H9 (cell line): Measurements from ENCODE around the gene MALAT1. TPM values are rescaled to one million over a fixed set of nuclear protein-coding genes. Genes with fewer than 3 reads are reported as not detected.

Source experiments
- DNase-seq: peaks from one replicate; pipeline ENCODE4 v3.0.0-alpha.2; 2017
- H2AFZ ChIP-seq: one replicate; pipeline ENCODE4 v1.6.1; 2013; ENCODE audit warnings: mild to moderate bottlenecking, low read length, control low read depth, moderate library complexity
- H2AK5ac ChIP-seq: 2 replicates; pipeline ENCODE4 v1.6.1; 2013; ENCODE audit warnings: low read length, control low read depth, mixed read lengths; ENCODE audit not compliant: insufficient read length
- H2BK120ac ChIP-seq: one replicate; pipeline ENCODE4 v1.6.1; 2013; ENCODE audit warnings: low read depth, mild to moderate bottlenecking, low read length, control low read depth, inconsistent platforms; ENCODE audit not compliant: poor library complexity, severe bottlenecking
- H2BK12ac ChIP-seq: 2 replicates; pipeline ENCODE4 v1.6.1; 2013; ENCODE audit warnings: low read length, control low read depth, mixed read lengths, low read depth; ENCODE audit not compliant: insufficient read length
- H2BK15ac ChIP-seq: 2 replicates; pipeline ENCODE4 v1.6.1; 2013; ENCODE audit warnings: low read depth, low read length, control low read depth
- H2BK20ac ChIP-seq: one replicate; pipeline ENCODE4 v1.6.1; 2013; ENCODE audit warnings: low read depth, mild to moderate bottlenecking, low read length, control low read depth, inconsistent platforms; ENCODE audit not compliant: poor library complexity, severe bottlenecking
- H2BK5ac ChIP-seq: 2 replicates; pipeline ENCODE4 v1.6.1; 2013; ENCODE audit warnings: low read length, control low read depth, mixed read lengths; ENCODE audit not compliant: insufficient read length
- H3K14ac ChIP-seq: 2 replicates; pipeline ENCODE4 v1.6.1; 2013; ENCODE audit warnings: low read length, control low read depth; ENCODE audit not compliant: insufficient read depth
- H3K18ac ChIP-seq: 2 replicates; pipeline ENCODE4 v1.6.1; 2013; ENCODE audit warnings: low read depth, mild to moderate bottlenecking, mixed read lengths, low read length, control low read depth; ENCODE audit not compliant: insufficient read length
- H3K23ac ChIP-seq: 2 replicates; pipeline ENCODE4 v1.6.1; 2013; ENCODE audit warnings: low read length, control low read depth, mixed read lengths, low read depth; ENCODE audit not compliant: insufficient read length
- H3K23me2 ChIP-seq: 2 replicates; pipeline ENCODE4 v1.6.1; 2013; ENCODE audit warnings: low read depth, mild to moderate bottlenecking, mixed read lengths, low read length, control low read depth; ENCODE audit not compliant: insufficient read length, poor library complexity, severe bottlenecking
- H3K27ac ChIP-seq: 2 replicates; pipeline ENCODE4 v1.5.1; 2013; ENCODE audit warnings: low read length, control low read depth, mixed read lengths, low read depth; ENCODE audit not compliant: insufficient read length
- H3K27me3 ChIP-seq: 2 replicates; pipeline ENCODE4 v1.6.1; 2013; ENCODE audit warnings: low read length, control low read depth, inconsistent platforms; ENCODE audit not compliant: insufficient read depth
- H3K4ac ChIP-seq: 2 replicates; pipeline ENCODE4 v1.6.1; 2013; ENCODE audit warnings: low read depth, mild to moderate bottlenecking, control low read depth, inconsistent platforms, low read length, moderate library complexity
- H3K4me1 ChIP-seq: 2 replicates; pipeline ENCODE4 v1.6.1; 2013; ENCODE audit warnings: low read length, control low read depth, inconsistent platforms; ENCODE audit not compliant: insufficient read depth
- H3K4me2 ChIP-seq: 2 replicates; pipeline ENCODE4 v1.6.1; 2013; ENCODE audit warnings: low read length, control low read depth, mixed read lengths; ENCODE audit not compliant: insufficient read length, insufficient read depth
- H3K56ac ChIP-seq: 2 replicates; pipeline ENCODE4 v1.6.1; 2013; ENCODE audit warnings: low read depth, mild to moderate bottlenecking, mixed read lengths, low read length, control low read depth; ENCODE audit not compliant: insufficient read length
- H3K79me1 ChIP-seq: 2 replicates; pipeline ENCODE4 v1.6.1; 2013; ENCODE audit warnings: low read depth, mild to moderate bottlenecking, moderate library complexity, low read length, control low read depth, inconsistent platforms; ENCODE audit not compliant: insufficient read depth, poor library complexity, severe bottlenecking
- H3K79me2 ChIP-seq: 2 replicates; pipeline ENCODE4 v1.6.1; 2013; ENCODE audit warnings: low read length, control low read depth, inconsistent platforms; ENCODE audit not compliant: insufficient read depth
- H3K9ac ChIP-seq: 2 replicates; pipeline ENCODE4 v1.6.1; 2013; ENCODE audit warnings: low read length, control low read depth, mixed read lengths; ENCODE audit not compliant: insufficient read length; ENCODE audit errors: extremely low read depth
- H3K9me3 ChIP-seq: one replicate; pipeline ENCODE4 v1.6.1; 2013; ENCODE audit warnings: low read depth, low read length, inconsistent platforms; ENCODE audit not compliant: control insufficient read depth
- H3T11ph ChIP-seq: one replicate; pipeline ENCODE4 v1.6.1; 2013; ENCODE audit warnings: mild to moderate bottlenecking, low read length, control low read depth, inconsistent platforms
- H4K20me1 ChIP-seq: one replicate; pipeline ENCODE4 v1.6.1; 2013; ENCODE audit not compliant: control insufficient read depth, insufficient read length, insufficient read depth
- H4K5ac ChIP-seq: 2 replicates; pipeline ENCODE4 v1.6.1; 2013; ENCODE audit warnings: low read depth, mild to moderate bottlenecking, mixed read lengths, low read length, control low read depth; ENCODE audit not compliant: insufficient read length
- H4K8ac ChIP-seq: replicated peaks from 2 replicates; pipeline ENCODE4 v1.6.1; 2013; ENCODE audit warnings: low read length, control low read depth, mixed read lengths, low read depth; ENCODE audit not compliant: insufficient read length
- H4K91ac ChIP-seq: 2 replicates; pipeline ENCODE4 v1.6.1; 2013; ENCODE audit warnings: low read depth, mild to moderate bottlenecking, moderate library complexity, mixed read lengths, low read length, control low read depth; ENCODE audit not compliant: insufficient read length
- H3K27ac Mint-ChIP-seq, 3 experiments: 2 replicates in 2 of 3; 3 replicates in 1 of 3; pipeline ENCODE4 v1.8.0; 2020 to 2021; ENCODE audit warnings: mixed read lengths in 3 of 3, mild to moderate bottlenecking in 1 of 3, moderate library complexity in 1 of 3
- H3K27me3 Mint-ChIP-seq: 2 replicates; pipeline ENCODE4 v1.8.0; 2021; ENCODE audit warnings: low read depth, mild to moderate bottlenecking, moderate library complexity, mixed read lengths
- H3K36me3 Mint-ChIP-seq, 3 experiments: 2 replicates in 2 of 3; 3 replicates in 1 of 3; pipeline ENCODE4 v1.8.0; 2020 to 2021; ENCODE audit warnings: low read depth in 3 of 3, mixed read lengths in 3 of 3; ENCODE audit not compliant: insufficient read depth in 1 of 3
- H3K4me1 Mint-ChIP-seq, 2 experiments: 2 replicates each; pipeline ENCODE4 v1.8.0; 2020; ENCODE audit warnings: mixed read lengths in 2 of 2
- H3K4me3 Mint-ChIP-seq, 2 experiments: 2 replicates in 1 of 2; 3 replicates in 1 of 2; pipeline ENCODE4 v1.8.0; 2020 to 2021; ENCODE audit warnings: mild to moderate bottlenecking in 2 of 2, mixed read lengths in 2 of 2, moderate library complexity in 1 of 2
- H3K9me3 Mint-ChIP-seq, 2 experiments: 2 replicates in 1 of 2; 3 replicates in 1 of 2; pipeline ENCODE4 v1.8.0; 2020; ENCODE audit warnings: mild to moderate bottlenecking in 2 of 2, mixed read lengths in 2 of 2, moderate library complexity in 1 of 2
- WGBS: extraction: QIAGEN DNeasy Blood & Tissue Kit; methylation state at CpG from one replicate; pipeline ENCODE4 v1.1.7; 2013; ENCODE audit warnings: missing lambda C conversion rate, low lambda C conversion rate, mixed read lengths; ENCODE audit not compliant: insufficient read length; ENCODE audit errors: extremely low coverage; 5-methylcytosine and 5-hydroxymethylcytosine counted together
- total RNA-seq: library from RNA; stranded (reverse); gene quantifications from 2 replicates; pipeline ENCODE4 v1.2.1, GENCODE V29; 2021
- TF ChIP-seq, protein P1 (sequence below): fragments of 200-600 bp; sonication (generic); conservative IDR thresholded peaks from 3 replicates; pipeline ENCODE4 v1.8.0; 2021; ENCODE audit warnings: antibody characterized with exemption, mild to moderate bottlenecking

MALAT1 gene
- total RNA-seq, 1 experiment from 2014 or later = 1,934 TPM

DNA sequence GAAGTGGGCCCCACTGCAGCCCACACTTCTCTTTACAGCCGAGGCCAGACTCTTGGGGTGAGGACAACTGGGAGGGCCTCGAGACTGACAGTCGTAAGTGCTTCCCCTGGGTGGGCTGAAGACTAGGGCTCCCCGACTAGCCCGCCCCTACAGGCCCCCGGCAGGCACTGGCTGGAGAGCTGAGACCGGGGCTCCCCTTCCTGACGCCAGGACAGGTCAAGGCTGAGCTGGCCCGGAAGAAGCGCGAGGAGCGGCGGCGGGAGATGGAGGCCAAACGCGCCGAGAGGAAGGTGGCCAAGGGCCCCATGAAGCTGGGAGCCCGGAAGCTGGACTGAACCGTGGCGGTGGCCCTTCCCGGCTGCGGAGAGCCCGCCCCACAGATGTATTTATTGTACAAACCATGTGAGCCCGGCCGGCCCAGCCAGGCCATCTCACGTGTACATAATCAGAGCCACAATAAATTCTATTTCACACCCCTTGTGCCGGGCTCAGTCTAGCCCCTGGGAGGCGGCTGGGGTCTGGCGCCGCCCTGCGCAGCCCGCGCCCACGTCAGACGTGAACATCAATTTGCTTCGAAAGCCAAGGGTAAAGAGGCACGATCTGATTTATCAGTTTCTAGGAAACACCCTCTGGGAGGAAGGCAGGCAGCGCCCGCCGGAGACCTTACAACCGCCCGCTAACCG lies 39.5 kb downstream of the MALAT1 start:
- Histone ChIP-seq H3K27me3 (no peaks in the 10 kb centered on the region), H4K20me1 (peaks cover 2% of the 10 kb centered on the region), H2BK15ac (no peak overlapping the region), H3K9me3 (no peaks in the 10 kb centered on the region), H4K91ac (no peak overlapping the region), H3K4me2 (no peak overlapping the region), H2BK120ac (no peak overlapping the region), H3K18ac (no peak overlapping the region), H4K5ac (no peak overlapping the region), H3K79me1 (no peaks in the 10 kb centered on the region), H3T11ph (no peak overlapping the region), H2BK20ac (no peak overlapping the region), H2AK5ac (no peak overlapping the region), H3K27ac (no peak overlapping the region), H3K23me2 (peaks cover 13% of the 10 kb centered on the region), H3K4me1 (no peaks in the 10 kb centered on the region), H3K56ac (no peak overlapping the region), H2BK5ac (no peak overlapping the region), H2BK12ac (no peak overlapping the region), H3K9ac (no peak overlapping the region), H4K8ac (no peak overlapping the region), H2AFZ (no peak overlapping the region), H3K79me2 (no peaks in the 10 kb centered on the region), H3K14ac (no peak overlapping the region), H3K23ac (no peak overlapping the region), H3K4ac (no peak overlapping the region)
- Mint-ChIP-seq H3K4me3 (peak overlapping the region; percentile 27 to 44; a peak in 2 of 5 replicates), H3K36me3 (peaks cover 0 to 30% (median 23%) of the 10 kb centered on the region in 3 experiments), H3K4me1 (peaks cover 2 to 9% of the 10 kb centered on the region in 2 experiments; a peak in 3 of 4 replicates), H3K27me3 (peaks cover 30% of the 10 kb centered on the region), H3K27ac (no peak overlapping the region), H3K9me3 (no peaks in the 10 kb centered on the region)
- TF ChIP-seq, protein P1, sequence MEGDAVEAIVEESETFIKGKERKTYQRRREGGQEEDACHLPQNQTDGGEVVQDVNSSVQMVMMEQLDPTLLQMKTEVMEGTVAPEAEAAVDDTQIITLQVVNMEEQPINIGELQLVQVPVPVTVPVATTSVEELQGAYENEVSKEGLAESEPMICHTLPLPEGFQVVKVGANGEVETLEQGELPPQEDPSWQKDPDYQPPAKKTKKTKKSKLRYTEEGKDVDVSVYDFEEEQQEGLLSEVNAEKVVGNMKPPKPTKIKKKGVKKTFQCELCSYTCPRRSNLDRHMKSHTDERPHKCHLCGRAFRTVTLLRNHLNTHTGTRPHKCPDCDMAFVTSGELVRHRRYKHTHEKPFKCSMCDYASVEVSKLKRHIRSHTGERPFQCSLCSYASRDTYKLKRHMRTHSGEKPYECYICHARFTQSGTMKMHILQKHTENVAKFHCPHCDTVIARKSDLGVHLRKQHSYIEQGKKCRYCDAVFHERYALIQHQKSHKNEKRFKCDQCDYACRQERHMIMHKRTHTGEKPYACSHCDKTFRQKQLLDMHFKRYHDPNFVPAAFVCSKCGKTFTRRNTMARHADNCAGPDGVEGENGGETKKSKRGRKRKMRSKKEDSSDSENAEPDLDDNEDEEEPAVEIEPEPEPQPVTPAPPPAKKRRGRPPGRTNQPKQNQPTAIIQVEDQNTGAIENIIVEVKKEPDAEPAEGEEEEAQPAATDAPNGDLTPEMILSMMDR = no peak
- no peak for DNase-seq
- WGBS = no CpG with 5 or more reads among the region's 43 CpGs
